NCI-H748 (cell line): ENCODE data around the gene CAMTA1.

ENCODE experiments used
- DNase-seq: peaks from one replicate; lab custom pipeline; 2025; ENCODE audit not compliant: unreplicated experiment; lab: John Stamatoyannopoulos, UW

Gene CAMTA1

DNA sequence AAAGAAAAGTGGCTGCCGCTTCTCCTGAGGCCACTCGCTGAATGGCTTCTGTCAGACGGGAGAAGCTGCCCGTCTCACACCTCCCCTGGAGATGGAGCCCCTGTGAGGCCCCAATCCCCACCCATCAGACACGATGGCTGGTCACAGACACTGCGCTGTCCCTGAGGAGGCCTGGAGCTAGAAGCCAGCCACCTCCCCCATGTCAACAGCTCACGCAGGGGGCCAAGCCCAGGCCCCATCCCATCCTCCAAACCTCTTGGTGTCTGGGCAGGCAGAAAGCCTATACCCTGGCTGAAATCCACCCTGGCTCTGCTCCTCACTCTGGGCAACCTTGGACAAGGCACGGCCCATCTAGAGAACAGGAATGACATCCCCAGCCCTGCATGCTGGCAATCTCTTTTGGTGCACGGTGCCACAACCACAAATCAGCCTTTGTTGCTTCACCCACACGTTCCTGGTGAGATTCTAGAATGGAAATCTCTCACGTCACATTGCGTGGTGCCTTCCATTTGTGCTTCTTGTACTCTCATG, 711.9 kb downstream of the CAMTA1 start:
- DNase-seq: no peak

DNA sequence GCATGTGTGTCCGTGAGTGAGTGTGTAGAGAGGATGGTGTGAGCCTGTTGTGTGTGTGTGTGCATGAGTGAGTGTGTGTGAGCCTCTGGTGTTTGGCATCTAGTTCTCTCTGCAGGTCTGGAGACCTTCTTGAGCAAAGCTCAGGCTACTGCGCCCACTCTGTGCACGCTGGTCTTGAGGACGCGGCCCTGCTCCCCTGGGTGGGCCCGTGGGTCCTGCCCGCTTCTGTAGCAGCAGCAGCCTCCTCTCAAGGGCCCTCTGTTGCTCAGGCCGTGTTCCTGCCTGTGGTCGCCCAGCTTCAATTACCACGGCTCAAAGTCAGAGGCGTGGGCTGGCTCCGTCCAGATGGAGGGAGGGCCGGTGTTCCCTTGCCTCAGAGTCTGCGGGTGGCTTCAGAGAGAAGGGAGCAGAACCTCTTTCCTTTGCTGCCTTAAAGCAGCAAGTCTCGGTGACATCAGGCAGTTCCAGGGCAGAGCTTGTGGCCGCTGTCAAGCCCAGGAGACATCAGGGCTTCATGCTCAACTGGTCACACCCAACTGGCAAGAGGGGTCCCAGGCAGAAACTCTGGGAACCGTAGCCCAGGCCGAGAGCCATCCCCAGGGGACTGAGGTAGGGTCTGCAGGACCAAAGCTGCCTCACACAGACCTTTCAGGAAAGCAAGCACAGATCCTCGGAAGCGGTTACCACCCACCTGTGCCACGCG, 715.3 kb downstream of the CAMTA1 start:
- DNase-seq: no peak

DNA sequence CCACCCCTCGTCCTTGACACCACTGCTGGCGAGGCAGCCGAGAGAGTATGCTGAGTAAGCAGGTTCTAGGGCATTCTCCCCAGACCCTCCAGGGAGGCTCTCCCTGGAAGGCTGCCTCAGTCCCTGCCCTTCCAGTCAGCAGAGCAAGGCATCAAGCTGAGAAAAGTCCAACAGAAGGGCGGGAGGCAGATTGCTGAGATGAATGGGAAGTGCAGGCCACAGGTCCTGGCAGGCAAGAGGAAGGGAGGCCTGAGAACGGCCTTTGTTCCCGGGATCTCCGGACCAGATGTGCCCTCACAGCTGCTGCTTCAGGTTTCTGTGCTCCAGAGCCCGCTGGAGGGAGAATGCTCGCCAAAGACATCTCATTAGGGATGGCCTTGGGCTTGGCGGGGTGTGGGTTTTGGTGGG, 715.8 kb downstream of the CAMTA1 start:
- no peak for DNase-seq

DNA sequence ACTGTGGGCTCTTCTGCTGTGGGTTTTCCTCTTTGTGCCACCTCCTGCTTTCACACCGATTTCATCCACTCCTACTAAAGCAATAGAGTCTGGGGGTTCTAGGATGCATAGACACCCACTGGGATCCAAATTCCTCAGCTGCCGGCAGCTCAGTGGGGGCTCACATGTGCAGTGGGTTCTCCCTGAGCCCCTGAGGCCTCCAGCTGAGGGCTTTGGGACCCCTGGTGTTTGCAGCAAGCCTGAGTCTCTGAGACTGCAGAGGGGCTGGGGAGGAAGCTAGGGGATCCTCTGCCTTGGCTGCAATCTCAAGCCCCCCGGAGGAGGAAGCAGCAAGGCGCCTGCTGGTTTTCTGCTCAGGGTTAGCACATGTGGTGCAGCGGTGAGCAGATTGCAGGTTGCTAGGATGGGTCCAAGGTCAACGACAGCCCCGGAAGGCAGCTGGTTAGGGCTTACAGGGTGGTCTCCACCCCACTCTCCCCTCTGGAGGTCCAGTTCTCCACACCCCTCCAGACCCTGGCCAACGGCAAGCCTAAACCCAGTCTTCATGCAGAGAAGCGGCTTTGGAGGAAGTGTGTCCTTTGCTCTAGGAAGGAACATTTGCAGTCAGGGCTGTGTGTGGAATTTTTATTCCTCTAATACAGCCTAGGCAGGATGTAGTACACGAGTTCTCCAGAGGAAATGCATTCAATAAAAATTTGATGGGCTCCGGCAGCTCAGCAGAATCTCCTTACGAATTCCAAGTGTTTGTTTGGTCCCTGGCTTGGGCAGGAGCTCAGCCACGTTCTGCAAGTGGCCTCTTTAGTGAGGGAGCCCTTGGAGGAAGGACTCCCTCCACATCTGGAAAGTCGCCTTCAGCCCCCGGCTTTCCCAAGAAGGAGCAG, 716.7 kb downstream of the CAMTA1 start:
- DNase-seq: no peak

DNA sequence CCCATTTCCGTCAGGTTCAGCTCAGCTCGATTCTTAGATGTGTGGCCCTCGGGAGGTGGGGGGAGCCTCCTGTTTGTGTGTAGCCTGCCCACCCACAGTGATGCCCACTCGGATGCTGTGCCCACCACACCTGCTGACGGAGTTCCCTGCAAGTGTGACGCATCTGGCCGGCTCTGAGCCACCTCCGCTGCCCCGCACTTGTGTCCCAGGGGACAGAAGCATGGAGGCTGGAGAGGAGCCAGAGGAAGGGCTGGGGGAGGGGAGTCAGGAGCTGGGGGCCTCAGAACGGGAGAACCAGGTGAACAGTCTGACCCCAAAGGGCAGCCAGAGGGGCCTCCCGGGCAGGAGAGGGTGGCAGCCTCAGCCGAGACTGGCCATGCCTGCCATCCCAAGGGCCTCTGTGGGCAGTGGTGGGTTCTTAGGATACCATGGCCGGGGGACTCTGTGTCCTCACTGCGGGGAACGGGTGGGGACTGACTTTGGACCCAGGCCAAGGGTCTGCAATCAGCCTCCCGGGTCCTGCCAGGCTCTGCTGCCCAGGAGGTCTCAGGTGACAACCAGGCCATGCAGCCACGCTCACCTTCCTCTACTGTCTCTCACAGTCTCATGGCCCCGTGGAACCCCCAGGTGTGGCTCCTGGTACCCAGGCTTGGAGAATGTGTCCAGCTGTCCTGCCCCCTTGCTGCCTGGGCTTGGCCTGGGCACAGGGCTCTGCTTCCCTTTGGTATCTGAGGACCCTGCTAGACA, 718.6 kb downstream of the CAMTA1 start:
- no peak for DNase-seq

DNA sequence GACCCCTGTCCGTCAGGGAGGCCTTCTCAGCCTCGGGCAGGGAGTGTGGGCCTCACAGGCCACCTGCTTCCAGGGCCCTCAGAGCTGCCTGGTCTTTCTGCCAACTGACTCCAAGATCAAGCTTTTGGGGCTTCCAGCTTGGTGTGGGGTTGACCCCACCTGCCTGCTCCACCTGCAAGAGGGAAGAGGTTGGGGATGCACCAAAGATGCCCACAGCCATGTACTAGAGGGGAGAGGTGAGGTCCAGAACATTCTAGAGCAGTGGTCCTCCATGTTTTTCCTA, 719.1 kb downstream of the CAMTA1 start:
- DNase-seq: no peak

DNA sequence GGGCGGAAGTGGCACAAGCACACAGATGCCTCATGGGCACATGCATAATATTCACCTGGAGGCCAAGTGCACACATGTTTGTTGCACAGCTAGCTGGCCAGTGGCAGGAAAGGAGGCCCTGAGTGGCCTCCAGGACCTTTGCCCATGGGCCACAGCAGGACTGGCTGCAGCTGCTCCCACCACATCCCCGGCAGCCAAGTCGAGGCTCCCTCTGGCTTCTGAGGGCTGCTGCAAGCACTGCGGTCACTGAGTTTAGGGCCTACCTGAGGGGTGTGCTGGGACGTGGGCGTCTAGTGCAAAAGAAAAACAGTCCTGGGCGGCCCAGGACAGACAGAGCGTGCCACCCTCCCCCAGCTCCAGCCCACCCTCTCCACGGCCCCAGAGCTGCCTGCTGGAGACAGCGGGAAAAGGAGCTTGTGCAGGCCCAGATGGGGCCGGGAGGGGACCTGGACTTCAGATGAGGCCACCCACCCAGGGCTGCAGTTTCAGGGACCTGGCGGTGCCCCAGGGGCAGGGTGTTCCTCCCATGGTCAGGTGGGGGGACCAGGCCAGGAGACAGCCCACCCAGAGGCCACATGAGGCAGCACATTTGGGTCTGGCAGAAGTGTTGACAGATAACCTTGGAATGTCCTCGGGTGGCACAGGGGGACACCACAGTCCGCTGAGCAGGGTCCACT, 720.0 kb downstream of the CAMTA1 start:
- no peak for DNase-seq

DNA sequence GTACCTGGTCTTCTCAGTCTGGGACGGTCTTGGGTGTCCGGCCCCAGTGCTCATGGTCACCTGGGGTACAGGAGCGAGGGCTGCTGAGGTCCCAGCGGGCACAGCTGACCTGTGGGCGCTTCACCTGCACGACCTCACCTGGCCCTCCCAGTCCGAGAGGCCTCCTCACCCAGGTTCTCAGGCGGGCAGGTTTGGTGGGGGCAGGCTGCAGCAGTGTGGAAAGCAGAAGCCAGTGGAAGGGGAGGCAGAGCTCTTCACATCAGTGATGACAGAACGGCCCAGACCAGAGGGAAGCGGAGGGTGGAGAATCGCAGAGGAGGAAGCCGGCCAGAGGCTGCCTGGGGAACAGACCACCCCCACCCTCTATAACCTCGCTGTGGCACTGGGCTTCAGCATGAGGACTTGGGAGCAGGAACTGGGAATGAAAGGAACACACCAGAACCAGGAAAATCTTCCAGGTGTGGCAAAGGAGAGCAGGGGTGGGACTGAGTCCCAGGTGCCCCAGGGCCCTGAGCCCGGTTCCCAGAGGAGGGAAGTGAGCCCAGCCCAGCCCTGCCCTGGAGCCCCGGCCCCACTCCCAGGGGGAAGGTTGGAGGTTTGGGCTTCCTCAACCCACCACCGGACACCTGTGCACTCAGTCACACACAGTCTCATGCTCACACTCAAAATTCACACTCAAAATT, 720.7 kb downstream of the CAMTA1 start:
- DNase-seq: no peak

DNA sequence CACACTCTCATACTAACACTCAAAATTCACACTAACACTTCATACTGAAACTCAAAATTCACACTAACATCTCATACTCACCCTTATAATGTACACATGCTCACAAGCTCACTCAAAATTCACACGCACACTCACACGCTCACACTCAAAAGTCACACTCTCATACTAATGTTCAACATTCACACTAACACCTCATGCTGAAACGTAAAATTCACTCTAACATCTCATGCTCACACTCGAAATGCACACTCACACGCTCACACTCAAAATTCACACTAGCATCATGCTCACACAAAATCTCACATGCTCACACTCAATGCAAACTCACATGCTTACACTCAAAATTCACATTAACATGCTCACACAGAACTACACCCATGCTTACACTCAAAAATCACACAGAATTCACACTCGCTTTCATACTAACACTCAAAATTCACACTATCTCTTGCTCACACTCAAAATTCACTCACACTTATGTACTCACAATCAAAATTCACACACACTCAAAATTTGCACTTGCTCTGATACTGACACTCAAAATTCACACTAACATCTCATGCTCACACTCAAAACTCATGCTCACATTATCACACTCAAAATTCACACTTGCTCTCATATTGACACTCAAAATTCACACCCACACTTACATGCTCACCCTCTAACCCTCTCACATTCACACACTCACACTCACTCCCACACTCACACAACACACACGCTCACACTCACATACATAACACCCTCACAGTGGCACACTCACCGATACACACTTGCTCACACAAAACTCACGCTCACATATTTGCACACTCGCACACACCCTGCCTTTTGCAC, 721.4 kb downstream of the CAMTA1 start:
- no peak for DNase-seq

DNA sequence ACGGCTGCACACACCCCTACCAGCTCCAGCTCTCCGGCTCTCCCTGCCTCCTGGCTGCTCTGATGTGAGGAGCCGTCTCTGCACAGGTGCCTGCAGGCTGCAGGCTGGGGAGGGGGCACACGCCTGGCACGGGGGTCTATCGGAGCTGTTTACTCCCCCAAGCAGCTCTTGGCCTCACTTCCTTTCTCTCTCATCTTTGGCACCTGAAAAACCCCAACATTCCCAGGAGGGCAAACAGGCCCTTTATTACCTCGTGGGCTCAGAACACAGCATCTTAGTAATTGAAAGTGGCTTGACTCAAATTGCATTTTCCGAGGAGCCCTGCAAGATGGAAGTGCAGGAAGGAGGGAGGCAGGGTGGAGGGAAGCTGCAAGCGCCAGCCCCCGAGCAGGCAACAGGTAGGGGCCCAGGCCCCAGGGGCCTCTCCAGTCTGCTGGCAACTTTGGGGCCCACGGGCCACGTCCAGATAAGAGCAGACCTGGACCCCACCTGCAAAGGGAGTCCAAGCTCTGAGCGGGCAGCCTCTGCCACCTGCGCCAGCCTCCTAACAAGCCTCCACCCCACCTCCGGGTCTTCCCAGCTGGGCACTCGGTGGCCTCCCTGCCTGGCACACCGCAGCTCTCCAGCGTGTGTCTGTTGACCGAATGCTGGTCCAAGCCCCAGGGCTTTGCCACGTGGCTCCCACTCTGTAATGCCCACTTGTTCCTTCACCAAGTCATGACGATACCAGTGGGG, 722.2 kb downstream of the CAMTA1 start:
- DNase-seq: no peak

DNA sequence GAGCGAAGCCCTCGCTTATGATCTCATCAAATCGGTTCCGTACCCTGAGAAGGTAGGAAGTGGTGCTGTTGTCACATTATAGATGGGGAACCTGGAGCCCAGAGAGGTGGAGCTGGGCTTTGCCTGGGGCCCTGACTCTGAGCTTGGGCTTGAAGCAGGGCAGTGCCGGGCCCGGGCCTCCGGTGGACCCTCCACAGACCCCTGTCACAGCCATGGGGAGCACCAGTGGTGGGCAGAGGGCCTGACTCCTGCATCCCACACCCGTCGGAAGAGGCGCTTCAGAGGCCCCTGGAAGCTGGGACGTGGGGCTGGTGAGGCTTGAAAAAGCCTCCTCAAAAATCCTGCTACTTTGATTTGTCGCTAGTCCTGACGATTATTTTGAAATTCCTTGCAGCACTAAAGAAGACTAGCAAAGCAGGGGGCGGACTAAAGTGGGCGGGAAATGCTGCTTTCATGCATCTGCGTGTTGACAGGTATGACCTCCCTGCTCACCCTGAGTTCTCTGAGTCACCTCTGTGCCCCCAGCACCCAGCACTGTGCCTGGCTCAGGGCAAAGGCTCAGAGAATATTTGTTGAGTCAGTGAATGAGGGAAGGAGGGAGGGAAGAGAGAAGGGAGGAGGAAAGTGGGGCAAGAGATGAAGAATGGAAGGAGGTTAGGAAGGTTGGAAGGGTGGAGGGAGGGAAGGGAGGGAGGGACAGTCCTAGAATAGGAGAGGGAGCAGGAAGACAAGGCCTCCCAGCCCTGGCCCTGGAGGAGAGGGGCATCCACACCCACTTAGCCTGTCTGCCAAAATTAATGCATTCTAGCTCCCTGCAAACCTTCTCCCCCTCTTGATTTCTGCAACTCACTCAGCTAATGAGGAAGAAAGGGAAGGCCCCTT, 723.0 kb downstream of the CAMTA1 start:
- DNase-seq: no peak

DNA sequence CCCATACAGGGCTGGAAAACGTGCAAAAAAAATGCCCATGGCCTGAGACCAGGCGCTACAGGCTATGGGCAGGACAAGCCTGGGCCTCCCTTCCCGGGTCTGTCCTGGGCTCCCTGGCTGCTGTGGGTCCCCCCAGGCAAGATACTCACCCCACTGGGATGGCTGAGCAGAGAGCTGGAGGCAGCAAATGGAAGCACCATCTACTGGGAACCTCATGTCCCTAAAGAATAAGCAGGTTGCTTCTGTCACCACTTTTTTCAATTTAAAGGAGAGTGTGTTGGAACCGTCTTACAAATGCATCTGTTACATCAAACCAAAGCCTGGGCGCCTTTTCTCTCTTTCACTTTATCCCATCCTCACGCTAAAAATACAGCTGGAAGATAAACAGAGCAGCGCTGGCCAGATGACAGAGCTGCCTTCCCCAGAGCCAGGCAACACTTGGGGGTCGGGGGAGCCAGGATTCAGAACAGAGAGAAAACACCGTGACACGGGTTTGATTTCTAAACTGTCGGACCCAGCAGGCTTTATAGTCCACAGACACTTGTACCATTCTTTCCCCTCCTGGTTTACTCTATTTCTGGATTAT, 723.8 kb downstream of the CAMTA1 start:
- no peak for DNase-seq

DNA sequence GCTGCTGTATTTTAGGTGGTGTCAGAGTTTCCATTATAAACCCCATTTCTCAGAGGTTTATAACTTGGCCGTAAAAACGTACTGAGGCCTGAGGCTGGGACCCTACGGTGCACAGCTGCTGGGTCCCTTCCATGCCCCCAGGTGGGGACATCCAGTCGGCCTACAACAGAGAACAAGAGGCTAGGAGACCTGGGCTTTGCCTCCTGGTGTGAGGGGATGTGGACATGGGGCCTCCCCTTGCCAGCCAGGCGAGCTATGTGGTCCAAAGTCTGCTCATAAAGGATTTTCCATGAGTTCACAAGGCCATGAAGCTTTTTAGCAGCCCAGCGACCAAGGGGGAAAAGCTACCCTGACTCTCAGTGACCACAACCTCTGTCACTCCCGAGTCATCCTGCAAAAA, 724.3 kb downstream of the CAMTA1 start:
- no peak for DNase-seq

DNA sequence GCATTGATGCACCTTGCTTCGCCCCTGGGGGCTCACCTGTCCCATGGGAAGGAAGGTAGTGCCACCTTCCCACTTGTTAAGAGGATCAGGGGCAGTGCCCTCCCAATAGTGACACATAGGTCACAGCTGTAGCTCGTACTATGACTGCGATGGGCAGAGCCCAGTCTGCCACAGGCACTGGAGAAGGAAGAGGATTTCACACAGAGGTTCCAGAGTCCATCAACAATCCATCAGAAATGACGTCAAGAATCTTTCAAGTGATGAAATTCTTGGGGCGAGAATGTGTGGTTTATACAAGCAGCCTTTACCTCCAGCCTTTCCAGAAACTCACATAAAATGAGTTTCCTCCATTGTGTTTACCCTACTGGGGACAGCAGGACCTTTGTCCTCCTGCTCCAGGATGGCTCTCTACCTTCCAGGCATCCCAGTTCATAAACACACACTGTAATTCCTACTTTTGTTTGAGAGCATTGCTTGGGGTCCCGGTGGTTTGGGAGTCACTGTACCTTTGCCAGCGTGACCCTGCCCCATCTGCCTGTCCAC, 725.2 kb downstream of the CAMTA1 start:
- DNase-seq: no peak

DNA sequence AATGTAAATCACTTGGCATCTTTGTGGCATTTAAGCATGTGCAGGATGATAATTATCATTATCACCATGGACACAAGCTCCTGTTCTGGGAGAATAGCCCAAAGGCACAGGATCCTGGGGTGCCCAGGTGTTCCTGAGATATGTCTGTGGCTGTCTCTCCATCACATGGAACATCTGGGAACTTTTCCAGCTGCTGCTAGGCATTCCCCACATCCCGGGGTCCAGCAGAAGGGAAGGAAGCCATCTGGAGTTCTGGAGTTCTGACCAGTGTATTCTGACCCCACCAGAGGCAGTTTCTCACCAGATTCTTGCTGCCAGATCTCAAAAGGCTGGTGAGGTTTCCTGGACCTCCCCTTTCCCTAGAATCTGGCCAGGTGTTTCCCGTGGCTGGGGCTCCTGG, 726.1 kb downstream of the CAMTA1 start:
- peak; percentile 18 for DNase-seq

DNA sequence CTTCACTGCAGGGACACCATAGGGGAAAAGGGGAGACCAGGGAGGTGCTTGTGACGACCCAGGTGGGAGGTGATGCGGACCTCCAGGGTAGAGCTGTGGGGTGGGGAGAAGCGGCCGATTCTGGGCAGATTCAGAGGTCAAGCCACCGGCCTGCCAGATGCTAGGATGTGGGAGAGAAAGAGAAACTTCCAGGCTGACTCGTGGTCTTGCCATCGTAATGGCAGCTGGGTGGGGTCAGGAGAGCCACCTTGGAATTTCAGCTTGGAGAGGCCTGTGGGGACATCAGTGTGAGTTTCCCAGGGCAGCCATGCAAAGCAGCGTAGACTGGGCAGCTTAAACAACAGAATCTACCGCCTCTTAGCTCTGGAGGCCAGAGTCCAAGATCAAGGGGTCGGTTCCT, 727.8 kb downstream of the CAMTA1 start:
- DNase-seq: no peak

DNA sequence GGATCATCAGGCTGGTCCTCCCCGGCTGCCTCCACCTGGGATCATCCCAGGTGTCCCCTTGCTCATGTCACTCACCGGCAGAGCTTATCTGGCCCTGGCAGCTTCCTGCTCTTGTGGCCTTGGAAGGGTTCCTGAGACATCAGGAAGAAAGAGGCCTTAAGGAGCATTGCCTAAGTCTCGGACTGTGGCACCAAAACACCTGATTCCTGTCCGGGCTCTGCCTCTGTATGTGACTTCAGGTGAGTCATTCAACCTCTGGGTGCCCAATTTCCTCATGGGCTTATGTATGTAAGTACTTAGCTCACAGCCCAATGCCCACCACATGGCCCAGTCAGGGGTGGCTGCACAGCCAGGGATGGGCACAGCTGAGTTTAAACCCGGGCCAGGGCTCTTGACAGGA, 729.9 kb downstream of the CAMTA1 start:
- DNase-seq: no peak
